GM19438 (cell line): ENCODE data around the gene CD6.

Experiments used
- ATAC-seq: cut with Tn5 transposase; IDR thresholded peaks from one replicate; pipeline ENCODE4 v1.9.1; 2021; ENCODE audit warnings: low read depth; ENCODE audit not compliant: unreplicated experiment

Gene CD6

DNA sequence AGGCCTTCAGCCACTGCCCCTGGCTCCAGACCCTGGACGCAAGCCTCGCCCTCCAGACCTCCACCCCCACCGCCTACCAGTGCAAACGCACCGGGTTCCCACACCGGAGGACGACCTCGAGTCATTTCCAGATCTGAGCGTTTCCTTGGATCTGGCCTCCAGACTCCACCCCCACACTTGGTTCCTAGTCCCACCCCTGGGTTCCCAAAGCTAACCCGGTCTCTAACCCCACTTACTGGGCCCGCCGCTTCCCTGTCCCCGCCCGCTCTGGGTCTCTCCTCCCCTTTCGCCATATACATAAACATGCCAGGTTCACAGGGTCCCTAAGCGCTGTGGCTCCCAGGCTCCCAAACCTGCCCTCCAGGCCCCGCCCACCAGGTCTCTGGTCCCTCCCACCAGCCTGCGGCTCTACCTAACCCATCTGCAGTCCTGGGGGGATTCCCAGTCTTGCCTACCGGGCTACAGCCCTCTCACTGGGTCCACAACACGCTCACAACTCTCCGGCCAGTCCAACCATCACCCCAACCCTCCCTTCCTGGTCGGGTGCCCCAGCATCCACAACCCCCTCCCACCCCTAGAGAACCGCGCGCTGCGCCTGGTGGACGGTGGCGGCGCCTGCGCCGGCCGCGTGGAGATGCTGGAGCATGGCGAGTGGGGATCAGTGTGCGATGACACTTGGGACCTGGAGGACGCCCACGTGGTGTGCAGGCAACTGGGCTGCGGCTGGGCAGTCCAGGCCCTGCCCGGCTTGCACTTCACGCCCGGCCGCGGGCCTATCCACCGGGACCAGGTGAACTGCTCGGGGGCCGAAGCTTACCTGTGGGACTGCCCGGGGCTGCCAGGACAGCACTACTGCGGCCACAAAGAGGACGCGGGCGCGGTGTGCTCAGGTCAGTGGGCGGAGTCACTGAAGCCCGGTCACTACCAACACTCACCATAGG, 36.7 kb downstream of the CD6 start:
- no peak for ATAC-seq

DNA sequence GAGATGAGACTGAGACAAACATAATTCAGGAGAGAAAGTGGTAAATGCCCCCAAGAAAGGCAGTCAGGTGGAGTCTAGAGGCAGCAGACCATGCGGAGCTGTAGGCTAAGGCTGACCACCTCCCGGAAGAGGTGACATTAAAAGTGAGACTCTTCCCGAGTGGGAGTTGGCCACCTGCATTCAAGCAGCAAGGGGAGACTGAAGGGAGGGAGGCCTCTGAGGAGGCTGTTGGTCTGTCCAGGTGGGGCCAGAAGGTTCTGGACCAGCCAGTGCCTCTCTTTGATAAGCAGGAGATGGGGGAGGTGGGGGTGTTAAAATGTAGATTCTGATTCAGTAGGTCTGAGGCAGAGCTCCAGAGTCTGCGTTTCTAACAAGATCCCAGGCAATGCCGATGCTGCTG, 37.5 kb downstream of the CD6 start:
- no peak for ATAC-seq

DNA sequence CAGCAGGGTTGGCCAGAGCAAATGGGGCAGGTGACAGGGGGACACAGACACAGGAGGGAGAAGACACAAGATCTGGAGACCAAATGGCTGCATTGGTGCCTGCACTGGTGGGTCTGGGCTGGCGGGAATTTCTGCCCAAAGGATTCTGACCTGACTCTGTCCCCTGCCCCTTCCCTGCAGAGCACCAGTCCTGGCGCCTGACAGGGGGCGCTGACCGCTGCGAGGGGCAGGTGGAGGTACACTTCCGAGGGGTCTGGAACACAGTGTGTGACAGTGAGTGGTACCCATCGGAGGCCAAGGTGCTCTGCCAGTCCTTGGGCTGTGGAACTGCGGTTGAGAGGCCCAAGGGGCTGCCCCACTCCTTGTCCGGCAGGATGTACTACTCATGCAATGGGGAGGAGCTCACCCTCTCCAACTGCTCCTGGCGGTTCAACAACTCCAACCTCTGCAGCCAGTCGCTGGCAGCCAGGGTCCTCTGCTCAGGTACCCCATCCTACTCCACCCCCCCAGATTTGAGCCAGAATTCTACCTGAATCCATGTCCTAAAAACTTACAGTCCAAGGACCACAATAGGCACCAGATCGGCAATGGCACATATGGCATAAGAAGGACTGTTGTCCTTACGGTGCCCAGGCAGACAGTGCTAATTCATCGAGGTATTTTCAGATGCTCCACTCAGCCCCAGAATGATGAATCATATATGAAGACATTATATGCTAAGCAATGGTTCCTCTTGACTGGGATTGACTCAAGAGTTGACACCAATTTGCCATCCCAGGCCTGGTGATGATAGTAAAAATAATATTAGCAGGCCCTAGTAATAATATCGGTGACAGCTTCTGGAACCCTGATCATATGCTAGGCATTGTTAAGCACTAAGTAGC, 38.2 kb downstream of the CD6 start:
- no peak for ATAC-seq

DNA sequence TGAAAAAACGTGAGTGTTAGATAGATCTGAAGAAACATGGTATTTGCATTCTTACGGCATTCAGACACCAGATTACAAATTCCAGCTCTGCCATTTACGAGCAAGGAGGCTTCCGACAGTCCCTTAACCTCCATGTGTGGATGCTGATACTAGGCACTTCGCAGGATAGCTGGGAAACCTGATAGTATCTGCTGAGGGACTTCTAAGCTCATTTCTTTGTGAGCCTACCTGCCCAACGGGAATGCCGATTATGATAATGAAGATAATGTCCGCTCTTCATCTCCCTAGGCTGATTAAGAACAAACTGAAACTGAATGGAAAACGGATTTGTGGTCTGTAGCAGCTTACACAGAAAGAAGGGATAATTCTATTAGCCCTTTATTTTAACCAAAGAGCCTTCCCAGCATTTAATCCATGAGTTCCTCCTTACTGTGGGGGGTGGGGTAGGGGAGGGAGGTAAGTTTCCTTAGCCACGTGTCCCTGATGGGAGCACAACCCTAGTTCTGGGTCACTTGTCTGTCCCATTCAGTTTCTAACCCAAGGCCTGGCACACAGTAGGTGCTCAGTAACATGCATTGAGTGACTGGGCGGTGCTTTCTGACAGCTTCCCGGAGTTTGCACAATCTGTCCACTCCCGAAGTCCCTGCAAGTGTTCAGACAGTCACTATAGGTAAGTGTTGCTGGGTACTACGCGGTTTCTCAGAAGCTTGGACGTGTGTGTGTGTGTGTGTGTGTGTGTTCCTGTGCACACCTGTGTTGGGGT, 39.2 kb downstream of the CD6 start:
- ATAC-seq: no peak

DNA sequence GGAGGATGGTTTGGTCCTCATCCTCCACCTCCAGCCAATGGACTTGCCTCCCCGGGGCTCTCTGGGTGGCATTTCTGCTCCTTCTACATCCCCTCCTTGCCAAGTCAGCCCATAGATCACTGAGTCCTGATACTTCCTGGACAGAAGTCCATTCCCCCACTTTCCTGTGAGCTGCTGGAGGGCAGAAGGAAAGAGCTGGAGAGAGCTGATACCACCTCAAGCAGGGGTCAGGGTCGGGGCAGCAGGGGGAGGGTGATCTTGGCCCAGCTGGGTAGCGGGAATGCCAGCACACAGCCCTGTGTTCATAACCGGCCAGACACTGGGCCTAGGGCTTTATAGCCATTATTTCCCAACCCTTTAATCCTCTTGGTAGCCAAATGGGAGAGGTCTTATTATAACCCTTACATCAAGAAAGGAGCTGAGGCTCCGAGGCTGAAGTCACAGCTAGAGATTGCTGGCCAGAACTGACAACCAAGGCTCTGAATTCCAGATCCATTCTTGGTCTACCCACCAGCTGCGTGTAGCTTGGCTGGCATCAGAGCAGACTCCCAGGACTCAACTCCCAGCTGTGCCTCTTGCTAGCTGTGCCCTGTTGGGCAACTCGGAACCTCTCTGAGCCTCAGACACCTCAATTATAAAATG, 39.9 kb downstream of the CD6 start:
- no peak for ATAC-seq

DNA sequence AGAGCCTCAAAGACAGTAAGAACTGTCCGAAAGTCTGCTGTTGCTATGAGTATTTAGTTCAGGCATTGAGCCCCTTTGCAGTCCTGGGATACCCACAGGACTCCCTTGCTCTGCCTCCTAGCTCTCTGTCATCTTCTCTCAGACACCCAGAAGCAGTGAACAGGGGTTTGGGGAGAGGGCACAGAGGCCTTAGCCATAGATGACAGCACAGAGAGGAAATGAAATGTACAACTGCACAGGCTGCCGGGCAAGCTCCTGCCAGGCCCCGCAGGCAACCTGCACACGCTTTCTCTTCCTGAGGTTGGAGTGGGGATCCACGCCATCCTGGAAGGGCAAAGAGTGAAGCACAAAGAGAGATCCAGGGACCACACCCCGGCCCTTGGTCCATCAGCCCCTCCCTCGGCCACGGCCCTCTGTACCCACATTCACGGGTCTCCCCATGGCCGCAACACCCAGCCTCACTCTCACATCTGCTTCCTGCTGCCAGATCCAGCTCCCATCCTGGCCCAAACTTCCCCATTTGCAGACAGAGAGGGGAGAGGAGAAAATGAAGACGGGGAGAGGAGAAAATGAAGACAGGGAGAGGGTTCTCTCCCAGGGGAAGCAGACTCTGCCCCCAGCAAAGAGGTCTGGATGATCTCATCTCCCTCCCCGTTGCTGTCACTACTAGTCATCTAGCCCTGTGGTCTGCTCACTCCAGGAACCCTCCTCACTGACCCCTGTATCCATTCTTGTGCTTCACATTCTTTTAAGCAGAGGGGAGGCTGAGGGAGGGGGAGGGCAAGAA, 40.7 kb downstream of the CD6 start:
- no peak for ATAC-seq

DNA sequence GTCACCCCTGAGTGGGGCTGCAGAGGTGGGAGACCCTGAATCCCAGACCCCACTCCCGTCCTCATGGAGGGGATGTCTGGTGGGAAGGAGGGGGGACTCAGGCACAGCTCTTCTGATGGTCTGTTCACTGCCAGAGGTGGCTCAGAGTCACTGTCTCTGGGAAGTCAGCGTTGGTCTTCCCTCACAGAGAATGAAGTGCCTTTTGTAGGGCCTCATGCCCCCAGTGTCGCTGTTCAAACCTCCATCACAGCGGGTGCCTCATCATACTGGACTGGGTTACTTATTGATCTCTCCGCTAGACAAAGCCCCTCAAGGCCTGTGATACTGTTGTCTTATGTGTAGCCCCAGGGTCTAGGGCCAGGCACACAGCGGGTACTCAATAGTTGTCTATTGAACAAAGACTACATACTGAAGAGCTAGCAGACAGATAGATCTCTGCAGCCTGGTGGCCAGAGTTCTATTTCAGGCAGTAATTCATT, 41.3 kb downstream of the CD6 start:
- ATAC-seq: no peak

DNA sequence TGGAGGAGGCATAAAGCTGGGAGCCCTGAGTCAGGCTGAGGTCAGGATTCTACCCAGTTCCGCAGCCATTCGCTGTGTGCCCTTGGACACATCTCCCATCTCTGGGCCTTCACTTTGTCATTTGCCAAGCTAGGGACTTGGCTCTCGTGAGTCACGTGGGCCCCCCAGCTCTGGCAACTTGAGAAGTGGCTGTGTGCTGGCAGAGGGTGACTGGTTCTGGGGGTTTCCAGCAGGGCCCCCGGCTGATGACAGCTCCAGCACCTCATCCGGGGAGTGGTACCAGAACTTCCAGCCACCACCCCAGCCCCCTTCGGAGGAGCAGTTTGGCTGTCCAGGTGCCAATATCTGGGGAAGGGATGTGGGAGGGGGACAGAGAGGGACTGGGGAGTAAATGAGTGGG, 46.6 kb downstream of the CD6 start:
- no peak for ATAC-seq

DNA sequence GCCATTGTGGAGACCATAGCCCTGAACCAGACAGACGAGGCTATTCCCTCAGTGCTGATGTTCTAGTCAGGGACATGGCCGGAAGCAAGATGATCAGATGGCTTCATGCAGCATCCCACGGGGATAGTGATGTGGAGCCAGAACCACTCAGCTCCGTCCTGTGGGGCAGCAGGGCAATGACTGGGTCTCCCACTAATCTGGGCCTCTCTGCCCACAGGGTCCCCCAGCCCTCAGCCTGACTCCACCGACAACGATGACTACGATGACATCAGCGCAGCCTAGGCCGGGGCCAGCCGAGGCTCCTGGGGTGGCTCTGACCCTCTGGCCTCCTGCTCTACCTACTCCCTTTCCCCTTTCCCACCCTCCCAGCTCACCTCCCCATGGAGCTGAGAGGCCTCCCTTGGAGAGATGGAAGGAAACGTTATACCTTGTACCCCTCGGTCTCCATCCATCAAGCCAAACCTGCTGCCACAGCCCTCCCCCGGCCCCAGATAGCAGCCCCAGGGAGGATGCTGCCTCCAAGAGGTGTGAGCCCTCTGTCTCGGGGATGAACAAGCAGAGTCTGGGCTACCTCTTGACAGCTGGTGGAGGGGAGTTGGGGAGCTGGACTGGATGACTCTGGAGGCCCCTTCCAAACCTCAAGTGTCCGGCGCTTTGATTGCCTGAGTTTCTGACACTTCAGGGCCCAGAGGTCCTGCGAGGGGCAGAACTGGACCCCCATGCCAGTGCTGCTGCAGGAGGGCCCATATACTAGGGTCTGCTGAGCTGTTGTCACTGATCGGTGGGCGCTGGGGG, 47.8 kb downstream of the CD6 start:
- no peak for ATAC-seq

DNA sequence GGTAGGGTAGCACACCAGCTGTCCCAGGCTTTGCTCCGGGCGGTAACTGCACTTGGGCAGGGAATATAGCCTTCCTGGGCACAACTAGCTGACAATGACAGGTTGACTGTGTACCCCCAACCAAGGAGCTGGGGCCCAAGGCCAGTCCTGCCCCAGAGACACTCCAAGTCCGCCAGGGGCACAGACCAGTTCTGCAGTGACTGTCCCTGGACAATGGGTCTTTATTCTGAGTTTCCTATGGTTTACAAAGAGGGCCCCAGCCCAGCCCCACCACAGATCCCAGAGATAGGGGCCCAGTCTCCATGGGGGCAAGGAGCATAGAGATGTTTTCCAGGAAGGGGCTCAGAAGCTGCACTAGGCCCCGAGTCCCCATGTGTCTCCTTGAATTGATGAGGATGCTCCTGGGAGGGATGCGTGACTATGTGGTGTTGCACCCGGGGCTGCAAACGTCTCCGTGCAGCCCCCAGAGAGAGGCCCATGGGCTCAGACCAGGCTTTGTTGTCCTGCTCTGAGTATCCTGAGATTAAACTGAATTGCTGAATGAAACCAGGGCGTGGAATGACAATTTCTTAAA, 48.4 kb downstream of the CD6 start:
- no peak for ATAC-seq

DNA sequence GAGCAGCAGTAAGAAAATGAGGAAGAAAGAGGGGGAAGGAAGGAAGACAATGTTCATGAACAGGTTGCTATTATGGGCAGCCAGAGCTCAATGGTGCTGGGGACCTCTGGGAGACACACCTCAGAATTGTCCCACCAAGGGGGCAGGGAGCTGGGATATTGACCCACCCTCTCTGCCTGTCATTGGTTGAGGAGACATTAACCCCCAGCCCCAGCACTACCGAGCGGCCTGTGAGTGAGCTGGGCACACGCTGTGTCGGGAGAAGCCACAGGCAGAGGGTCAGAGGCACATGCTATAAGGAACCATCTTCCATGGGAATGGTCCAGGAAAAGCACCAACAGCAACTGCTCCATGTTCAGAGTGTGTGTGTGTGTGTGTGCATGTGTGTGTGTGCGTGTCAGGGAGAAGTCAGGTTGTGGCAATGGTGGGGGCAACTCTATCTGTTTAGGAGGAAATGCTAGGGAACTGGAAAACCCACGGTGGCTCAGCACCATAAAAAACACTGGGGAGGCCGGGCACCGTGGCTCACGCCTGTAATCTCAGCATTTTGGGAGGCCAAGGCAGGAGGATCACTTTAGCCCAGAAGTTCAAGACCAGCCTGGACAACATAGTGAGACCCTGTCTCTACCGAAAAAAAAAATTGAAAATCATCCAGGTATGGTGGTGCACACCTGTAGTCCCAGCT, 49.2 kb downstream of the CD6 start:
- ATAC-seq: no peak

DNA sequence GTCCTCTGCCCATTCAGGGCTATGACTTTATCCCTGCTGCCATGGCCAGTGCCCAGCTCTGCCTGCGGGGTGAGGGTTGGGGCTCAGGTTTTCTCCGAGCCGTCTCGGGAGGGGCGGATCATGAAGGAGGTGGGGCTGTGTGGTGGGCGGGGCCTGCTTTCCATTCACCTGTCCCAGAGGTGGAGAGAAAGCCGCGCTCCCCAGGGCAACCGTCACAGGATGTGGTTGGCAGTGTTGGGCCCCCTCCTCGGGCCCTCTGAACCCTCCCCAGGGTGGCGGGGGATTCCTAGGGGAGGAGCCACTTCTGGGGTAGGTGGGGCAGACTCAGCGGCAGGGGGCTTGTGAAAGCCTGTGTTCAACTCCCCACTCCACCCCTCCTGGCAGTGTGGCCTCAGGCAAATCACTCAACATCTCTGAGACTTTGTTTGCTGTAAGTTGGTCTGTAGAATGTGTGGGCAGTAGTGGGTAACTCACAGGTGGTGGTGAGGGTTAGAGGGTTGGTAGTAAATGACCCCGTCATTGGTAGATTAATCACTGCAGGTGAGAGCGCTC, 50.3 kb downstream of the CD6 start:
- ATAC-seq: no peak

DNA sequence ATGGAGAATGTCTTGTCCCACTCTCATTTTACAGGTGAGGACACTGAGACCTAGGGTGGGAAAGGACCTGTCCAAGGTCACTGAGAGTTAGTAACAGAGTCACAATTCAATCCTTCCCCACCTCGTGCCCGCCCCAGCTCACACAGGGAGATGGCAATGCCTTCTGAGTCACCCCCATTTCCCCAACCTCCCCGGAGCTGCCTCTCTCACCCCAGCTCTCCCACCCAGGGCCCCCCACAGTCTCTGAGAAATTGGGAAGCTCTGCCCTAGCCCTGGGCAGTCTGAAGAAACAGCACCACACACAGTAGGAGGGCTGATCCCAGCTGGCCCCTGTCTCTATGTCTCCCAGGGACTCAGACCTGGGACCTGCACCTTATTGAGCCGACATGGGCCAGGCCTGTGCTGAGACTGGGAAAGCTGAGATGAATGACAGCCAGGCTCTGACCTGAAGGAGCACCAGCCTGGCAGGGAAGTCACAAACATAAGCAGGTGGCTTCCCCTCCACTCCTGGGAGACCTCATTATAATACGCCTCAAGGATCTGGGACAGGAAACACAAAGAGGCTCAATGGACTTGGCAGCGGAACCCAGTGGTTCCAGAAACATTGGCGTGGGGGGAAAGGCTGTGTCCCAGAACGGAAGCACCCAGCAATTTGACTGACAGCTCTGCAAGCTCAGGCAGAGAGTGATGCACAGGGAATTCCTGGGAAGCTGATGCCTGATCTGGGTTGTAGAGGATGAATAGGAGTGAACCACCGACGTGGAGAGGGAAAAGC, 51.0 kb downstream of the CD6 start:
- no peak for ATAC-seq

DNA sequence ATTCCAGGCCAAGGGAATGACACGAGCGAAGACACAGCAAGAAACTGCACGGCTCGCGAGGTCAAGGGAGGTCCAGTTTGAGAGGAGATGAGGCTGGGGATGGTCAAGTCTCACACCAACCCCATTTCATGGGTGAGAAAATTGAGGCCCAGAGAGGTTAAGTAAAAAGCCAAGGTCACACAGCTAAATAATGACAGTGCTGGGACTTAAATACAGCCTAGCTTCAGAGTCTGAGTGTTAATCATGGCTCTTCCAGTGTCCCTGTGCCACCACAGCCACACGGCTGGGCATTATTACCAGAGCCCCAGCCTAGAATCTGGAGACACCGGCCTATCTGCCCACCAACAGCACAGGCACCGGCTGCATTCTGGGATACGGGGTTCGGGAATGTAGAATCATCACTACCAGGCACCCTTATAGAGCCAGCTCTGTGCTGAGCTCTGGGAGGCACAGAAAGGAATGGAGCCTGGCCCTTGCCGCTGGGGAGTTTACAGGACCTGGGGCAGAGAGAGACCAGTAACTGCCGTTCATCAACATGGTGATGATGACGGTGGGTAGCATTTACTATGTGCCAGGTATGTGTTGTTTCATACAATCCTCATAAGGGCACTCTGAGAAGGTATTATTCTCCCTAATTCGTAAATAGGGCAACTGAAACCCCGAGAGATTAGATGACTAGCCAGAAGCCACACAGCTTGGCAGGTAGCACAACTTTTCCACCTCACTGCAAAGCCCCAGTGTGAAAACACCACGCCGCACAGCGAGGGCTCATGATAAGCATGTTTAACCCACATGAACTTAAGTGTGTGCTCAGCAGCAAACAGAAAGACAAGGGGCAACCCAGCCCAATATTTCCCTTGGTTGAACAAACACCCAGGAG, 51.8 kb downstream of the CD6 start:
- ATAC-seq: no peak

DNA sequence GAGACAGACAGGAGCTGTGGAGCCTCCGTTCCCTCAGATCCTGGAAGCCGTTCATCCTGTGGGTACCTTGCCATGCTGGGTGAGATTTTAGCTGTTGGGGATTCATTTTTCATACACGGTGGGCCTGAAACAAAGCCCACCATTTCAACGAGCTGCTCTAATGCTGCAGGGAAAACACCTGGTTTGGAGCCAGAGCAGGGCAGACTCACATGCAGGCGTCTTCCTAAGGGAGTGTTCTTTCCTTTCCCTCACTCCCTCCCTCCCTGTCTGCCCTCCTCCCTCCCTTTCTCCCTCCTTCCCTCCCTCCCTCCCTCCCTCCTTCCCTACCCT, 52.5 kb downstream of the CD6 start:
- no peak for ATAC-seq
